ENCODE measurements around the gene TRAK2. TPM values are rescaled to one million over a fixed set of nuclear protein-coding genes. Genes with fewer than 3 reads are reported as not detected.

Gene TRAK2
- total and polyA plus RNA-seq, 2 experiments from 2014 or later, result 6.7 to 17.0 TPM

DNA sequence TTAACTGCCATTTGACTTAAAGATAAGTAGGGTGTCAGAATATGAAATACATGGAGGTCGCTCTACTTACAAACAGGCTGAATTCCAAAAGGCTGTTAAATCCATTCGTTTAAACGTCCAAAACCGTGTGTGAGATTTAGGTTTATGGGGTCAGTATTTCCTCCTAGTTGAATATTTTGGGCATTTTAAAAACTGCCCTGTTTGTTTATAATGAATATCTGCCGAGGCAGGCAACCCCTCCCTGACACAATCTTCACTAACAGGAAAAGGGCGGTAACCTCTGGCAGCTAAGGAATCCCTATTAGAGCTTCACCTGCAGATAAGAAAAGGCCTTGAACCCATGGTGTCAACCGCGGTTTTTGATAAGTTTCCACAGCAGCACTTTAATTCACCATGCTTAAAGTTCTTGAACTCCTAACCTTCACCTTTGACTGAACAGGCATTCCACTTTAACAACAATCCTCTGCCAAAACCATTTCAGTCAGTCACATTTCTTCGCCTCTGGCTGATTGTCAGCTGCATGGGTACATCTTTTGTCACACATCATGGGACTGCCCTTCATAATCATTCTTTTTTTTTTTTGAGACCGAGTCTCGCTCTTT lies 17.8 kb downstream of the TRAK2 start (continued):
- TF ChIP-seq ZNF114 (CRISPR knock-in tag; IDR thresholded peaks at IDR 0.05) (no peak), NANOG (IDR thresholded peaks at IDR 0.05; ENCODE audit: borderline replicate concordance) (no peak), ZNF331 (CRISPR knock-in tag; IDR thresholded peaks at IDR 0.05; ENCODE audit: low read depth) (no peak), POLR2AphosphoS5 (IDR thresholded peaks at IDR 0.05; ENCODE audit: low read depth) (no peak), EZH2phosphoT487 (IDR thresholded peaks at IDR 0.05; ENCODE audit: unreplicated experiment) (no peak), STAT1 (IDR thresholded peaks at IDR 0.05; ENCODE audit: unreplicated experiment) (no peak), ETS1 (IDR thresholded peaks at IDR 0.05) (no peak), JUNB (IDR thresholded peaks at IDR 0.05; ENCODE audit: unreplicated experiment) (no peak)
- TF ChIP-seq, protein P1, sequence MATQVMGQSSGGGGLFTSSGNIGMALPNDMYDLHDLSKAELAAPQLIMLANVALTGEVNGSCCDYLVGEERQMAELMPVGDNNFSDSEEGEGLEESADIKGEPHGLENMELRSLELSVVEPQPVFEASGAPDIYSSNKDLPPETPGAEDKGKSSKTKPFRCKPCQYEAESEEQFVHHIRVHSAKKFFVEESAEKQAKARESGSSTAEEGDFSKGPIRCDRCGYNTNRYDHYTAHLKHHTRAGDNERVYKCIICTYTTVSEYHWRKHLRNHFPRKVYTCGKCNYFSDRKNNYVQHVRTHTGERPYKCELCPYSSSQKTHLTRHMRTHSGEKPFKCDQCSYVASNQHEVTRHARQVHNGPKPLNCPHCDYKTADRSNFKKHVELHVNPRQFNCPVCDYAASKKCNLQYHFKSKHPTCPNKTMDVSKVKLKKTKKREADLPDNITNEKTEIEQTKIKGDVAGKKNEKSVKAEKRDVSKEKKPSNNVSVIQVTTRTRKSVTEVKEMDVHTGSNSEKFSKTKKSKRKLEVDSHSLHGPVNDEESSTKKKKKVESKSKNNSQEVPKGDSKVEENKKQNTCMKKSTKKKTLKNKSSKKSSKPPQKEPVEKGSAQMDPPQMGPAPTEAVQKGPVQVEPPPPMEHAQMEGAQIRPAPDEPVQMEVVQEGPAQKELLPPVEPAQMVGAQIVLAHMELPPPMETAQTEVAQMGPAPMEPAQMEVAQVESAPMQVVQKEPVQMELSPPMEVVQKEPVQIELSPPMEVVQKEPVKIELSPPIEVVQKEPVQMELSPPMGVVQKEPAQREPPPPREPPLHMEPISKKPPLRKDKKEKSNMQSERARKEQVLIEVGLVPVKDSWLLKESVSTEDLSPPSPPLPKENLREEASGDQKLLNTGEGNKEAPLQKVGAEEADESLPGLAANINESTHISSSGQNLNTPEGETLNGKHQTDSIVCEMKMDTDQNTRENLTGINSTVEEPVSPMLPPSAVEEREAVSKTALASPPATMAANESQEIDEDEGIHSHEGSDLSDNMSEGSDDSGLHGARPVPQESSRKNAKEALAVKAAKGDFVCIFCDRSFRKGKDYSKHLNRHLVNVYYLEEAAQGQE (IDR thresholded peaks at IDR 0.05; ENCODE audit: unreplicated experiment), result no peak

GRCh38 chr2:201432621-201433393 lies 18.5 kb downstream of the TRAK2 start:
- H3K79me2 ChIP-seq (replicated peaks; ENCODE audit: insufficient read depth), result peaks cover 34% of the 10 kb centered on the region
- peak; percentile 28 for DNase-seq (ENCODE audit: low spot score)
- H3K27me3 Mint-ChIP-seq (ENCODE audit: insufficient read depth, low read depth, poor library complexity), result no peaks in the 10 kb centered on the region
- 0 out of 2 replicates have a peak, but pooled peaks cover 6% of the 10 kb centered on the region for H3K36me3 ChIP-seq (ENCODE audit: insufficient read depth)
- H3K4me2 ChIP-seq, result no peak overlapping the region
- H3F3A ChIP-seq (replicated peaks; ENCODE audit: low read depth), result no peaks in the 10 kb centered on the region
- H3K4me1 Mint-ChIP-seq, result peaks cover 9% of the 10 kb centered on the region; the same call in 1 of the 3 replicates
- H2AFZ ChIP-seq, result no peak overlapping the region
- no peaks in the 10 kb centered on the region for H3K9me2 ChIP-seq (ENCODE audit: insufficient read depth)
- no peaks in the 10 kb centered on the region; the same call in none of the 2 replicates for H4K20me1 ChIP-seq (replicated peaks; ENCODE audit: insufficient read depth)
- peaks cover 36% of the 10 kb centered on the region for H3K9me3 Mint-ChIP-seq
- peaks cover 32% of the 10 kb centered on the region for H3K36me3 Mint-ChIP-seq (ENCODE audit: low read depth)
- no peaks in the 10 kb centered on the region for H3K27me3 ChIP-seq (ENCODE audit: insufficient read depth)
- H3K27ac Mint-ChIP-seq, result no peak overlapping the region
- peaks cover 4% of the 10 kb centered on the region; the same call in 1 of the 2 replicates for H3K4me1 ChIP-seq (ENCODE audit: insufficient read depth)
- no peak overlapping the region for H3K4me3 ChIP-seq
- no peak overlapping the region; the same call in 1 of the 2 replicates for H3K27ac ChIP-seq (ENCODE audit: low read depth)
- no peak overlapping the region for H3K4me3 Mint-ChIP-seq
- ATAC-seq, result peak; percentile 54
- TF ChIP-seq CREB1 (CRISPR knock-in tag; IDR thresholded peaks at IDR 0.05; ENCODE audit: low read depth) (no peak), POLR2AphosphoS5 (IDR thresholded peaks at IDR 0.05; ENCODE audit: low read depth) (no peak), JUNB (IDR thresholded peaks at IDR 0.05; ENCODE audit: unreplicated experiment) (no peak), EZH2 (IDR thresholded peaks at IDR 0.05; ENCODE audit: low read depth, unreplicated experiment) (no peak)
- TF ChIP-seq, protein P2, sequence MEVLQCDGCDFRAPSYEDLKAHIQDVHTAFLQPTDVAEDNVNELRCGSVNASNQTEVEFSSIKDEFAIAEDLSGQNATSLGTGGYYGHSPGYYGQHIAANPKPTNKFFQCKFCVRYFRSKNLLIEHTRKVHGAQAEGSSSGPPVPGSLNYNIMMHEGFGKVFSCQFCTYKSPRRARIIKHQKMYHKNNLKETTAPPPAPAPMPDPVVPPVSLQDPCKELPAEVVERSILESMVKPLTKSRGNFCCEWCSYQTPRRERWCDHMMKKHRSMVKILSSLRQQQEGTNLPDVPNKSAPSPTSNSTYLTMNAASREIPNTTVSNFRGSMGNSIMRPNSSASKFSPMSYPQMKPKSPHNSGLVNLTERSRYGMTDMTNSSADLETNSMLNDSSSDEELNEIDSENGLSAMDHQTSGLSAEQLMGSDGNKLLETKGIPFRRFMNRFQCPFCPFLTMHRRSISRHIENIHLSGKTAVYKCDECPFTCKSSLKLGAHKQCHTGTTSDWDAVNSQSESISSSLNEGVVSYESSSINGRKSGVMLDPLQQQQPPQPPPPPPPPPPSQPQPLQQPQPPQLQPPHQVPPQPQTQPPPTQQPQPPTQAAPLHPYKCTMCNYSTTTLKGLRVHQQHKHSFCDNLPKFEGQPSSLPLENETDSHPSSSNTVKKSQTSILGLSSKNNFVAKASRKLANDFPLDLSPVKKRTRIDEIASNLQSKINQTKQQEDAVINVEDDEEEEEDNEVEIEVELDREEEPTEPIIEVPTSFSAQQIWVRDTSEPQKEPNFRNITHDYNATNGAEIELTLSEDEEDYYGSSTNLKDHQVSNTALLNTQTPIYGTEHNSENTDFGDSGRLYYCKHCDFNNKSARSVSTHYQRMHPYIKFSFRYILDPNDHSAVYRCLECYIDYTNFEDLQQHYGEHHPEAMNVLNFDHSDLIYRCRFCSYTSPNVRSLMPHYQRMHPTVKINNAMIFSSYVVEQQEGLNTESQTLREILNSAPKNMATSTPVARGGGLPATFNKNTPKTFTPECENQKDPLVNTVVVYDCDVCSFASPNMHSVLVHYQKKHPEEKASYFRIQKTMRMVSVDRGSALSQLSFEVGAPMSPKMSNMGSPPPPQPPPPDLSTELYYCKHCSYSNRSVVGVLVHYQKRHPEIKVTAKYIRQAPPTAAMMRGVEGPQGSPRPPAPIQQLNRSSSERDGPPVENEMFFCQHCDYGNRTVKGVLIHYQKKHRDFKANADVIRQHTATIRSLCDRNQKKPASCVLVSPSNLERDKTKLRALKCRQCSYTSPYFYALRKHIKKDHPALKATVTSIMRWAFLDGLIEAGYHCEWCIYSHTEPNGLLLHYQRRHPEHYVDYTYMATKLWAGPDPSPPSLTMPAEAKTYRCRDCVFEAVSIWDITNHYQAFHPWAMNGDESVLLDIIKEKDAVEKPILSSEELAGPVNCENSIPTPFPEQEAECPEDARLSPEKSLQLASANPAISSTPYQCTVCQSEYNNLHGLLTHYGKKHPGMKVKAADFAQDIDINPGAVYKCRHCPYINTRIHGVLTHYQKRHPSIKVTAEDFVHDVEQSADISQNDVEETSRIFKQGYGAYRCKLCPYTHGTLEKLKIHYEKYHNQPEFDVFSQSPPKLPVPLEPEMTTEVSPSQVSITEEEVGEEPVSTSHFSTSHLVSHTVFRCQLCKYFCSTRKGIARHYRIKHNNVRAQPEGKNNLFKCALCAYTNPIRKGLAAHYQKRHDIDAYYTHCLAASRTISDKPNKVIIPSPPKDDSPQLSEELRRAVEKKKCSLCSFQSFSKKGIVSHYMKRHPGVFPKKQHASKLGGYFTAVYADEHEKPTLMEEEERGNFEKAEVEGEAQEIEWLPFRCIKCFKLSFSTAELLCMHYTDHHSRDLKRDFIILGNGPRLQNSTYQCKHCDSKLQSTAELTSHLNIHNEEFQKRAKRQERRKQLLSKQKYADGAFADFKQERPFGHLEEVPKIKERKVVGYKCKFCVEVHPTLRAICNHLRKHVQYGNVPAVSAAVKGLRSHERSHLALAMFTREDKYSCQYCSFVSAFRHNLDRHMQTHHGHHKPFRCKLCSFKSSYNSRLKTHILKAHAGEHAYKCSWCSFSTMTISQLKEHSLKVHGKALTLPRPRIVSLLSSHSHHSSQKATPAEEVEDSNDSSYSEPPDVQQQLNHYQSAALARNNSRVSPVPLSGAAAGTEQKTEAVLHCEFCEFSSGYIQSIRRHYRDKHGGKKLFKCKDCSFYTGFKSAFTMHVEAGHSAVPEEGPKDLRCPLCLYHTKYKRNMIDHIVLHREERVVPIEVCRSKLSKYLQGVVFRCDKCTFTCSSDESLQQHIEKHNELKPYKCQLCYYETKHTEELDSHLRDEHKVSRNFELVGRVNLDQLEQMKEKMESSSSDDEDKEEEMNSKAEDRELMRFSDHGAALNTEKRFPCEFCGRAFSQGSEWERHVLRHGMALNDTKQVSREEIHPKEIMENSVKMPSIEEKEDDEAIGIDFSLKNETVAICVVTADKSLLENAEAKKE (CRISPR knock-in tag; IDR thresholded peaks at IDR 0.05), result no peak

Data from GM23338 (cell line).